ENCODE data around the gene EBF3.

GRCh38 chr10:129912166-129912917 is 51.7 kb downstream of the EBF3 start:
- TF ChIP-seq POLR2A (IDR thresholded peaks at IDR 0.05; ENCODE audit: low read depth, low read length) (no peak), CTCF (IDR thresholded peaks at IDR 0.05; ENCODE audit: extremely low read depth in 1 of 2, insufficient read depth in 1 of 2, low read depth in 1 of 2, low read length in 2 of 2) (no peak)
